ENCODE results near the gene NVL.
"Not testable (repeated sequence)": the region's sequence is repeated elsewhere in the genome, so short reads cannot be mapped to it uniquely, and the experiment has no call there.

NVL gene

GRCh38 chr1:224226849-224227502, 103.0 kb downstream of the NVL start:
- no peak for DNase-seq

- DNase-seq, result no peak
Observed at GRCh38 chr1:224223819-224224714, 105.9 kb downstream of the NVL start.

GRCh38 chr1:224219612-224220059, 110.3 kb downstream of the NVL start:
- no peak for DNase-seq

GRCh38 chr1:224219011-224219611, 110.9 kb downstream of the NVL start:
- DNase-seq, result no peak

GRCh38 chr1:224217655-224218623, 112.0 kb downstream of the NVL start:
- no peak for DNase-seq

- DNase-seq, result no peak
Observed at GRCh38 chr1:224216382-224216781, 113.6 kb downstream of the NVL start.

- DNase-seq, result no peak
Observed at GRCh38 chr1:224213438-224214119, 116.4 kb downstream of the NVL start.

- DNase-seq, result no peak
Observed at GRCh38 chr1:224212618-224213061, 117.3 kb downstream of the NVL start.

- peak; percentile 12 for DNase-seq
Observed at GRCh38 chr1:224211206-224211962, 118.6 kb downstream of the NVL start.

- DNase-seq, result not testable (repeated sequence)
Observed at GRCh38 chr1:224205931-224206538, 123.9 kb downstream of the NVL start.

- no peak for DNase-seq
Observed at GRCh38 chr1:224205438-224205840, 124.5 kb downstream of the NVL start.

- no peak for DNase-seq
Observed at GRCh38 chr1:224203243-224204016, 126.5 kb downstream of the NVL start.

GRCh38 chr1:224201853-224202252, 128.1 kb downstream of the NVL start:
- DNase-seq, result no peak

- no peak for DNase-seq
Observed at GRCh38 chr1:224201383-224201782, 128.6 kb downstream of the NVL start.

GRCh38 chr1:224199679-224200078, 130.3 kb downstream of the NVL start:
- no peak for DNase-seq

- no peak for DNase-seq
Observed at GRCh38 chr1:224198572-224198971, 131.4 kb downstream of the NVL start.

GRCh38 chr1:224196813-224197600, 133.0 kb downstream of the NVL start:
- DNase-seq, result no peak

GRCh38 chr1:224193319-224193966, 136.5 kb downstream of the NVL start:
- DNase-seq, result no peak
